NCI-H2196 treated with DMSO at 0.1 percent for 48 hours (cell line): ENCODE data around the gene MYO19.
"Not testable (repeated sequence)": the region's sequence is repeated elsewhere in the genome, so short reads cannot be mapped to it uniquely, and the experiment has no call there.

Source experiments
- DNase-seq: peaks from one replicate; lab custom pipeline; 2025; ENCODE audit not compliant: unreplicated experiment; lab: John Stamatoyannopoulos, UW

The MYO19 gene

GRCh38 chr17:36469733-36470132 is 64.9 kb downstream of the MYO19 start:
- no peak for DNase-seq

DNA sequence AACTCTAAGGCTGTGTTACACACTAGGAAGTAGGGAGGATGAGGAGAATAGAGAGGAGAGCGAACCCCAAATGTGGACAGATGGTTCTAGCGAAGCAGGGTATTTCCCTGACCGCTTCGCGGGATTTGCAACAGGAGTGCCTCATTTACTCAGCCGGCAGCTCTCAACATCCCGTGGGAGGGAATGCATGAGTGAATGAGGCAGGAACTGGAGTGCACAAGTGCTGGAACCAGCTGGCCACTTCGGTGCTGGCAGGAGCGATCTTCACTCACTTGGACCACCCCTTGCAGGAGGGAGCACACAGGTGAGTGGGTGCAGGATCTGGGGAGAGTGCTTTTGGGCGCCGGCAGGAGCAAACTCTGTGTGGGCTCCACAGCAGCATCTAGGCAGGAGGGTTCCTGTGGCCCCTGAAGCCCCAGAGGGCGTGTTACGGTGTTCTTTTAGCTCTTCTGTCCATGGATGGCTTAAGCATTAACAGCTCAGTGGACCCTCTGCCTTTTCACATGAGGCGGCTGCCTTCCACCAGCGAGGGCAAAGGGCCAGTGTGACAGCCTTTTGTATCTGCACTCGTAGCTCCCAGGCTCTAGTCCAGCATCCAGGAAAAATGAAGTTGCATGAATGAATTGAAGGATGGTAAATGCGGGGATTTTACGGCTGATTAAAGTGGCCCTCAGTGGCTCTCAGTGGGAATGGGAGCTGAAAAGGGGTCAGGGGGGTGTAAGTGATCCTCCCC is 65.6 kb downstream of the MYO19 start:
- DNase-seq, result no peak

GRCh38 chr17:36464765-36465088 is 69.9 kb downstream of the MYO19 start:
- DNase-seq, result no peak

DNA sequence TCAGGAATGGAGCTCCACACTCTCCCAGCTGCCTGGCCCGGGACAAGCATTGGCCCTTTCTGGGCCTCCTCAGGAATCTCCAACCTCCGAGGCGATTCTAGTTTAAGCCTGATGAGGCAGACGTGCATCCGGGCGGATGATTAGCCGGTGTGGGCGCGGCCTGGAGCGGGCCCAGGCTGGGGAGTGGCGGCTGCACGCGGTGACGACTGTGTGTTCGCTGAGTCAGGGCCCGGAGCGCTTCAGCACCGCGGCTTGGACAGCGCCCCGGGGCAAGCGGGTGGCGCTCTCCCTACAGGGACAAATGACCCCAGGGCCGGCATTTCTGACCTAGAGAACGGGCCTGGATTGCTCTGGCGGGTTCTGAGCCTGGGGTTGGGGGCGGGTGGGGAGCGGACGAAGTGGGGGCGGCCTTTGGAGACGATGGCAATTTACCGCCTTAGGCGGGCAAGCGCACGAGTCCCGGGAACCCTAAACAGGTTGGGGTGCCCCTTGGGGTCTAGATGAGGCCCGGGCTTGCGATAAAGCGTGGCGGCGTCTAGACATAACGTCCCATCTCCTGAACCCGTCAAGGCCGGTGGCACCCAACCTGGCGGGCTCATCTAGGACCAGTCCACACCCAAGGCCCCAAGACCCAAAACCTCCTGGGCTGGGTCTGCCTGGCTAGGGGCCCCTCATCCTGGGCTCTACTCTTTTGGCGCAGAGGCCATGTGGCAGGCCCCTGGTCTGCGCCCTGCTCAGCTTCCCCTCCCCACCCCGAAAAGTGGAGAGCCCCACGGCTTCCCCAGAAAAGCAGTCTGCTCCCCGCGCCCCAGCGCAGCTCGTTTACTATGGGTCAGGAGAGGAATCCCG is 70.5 kb downstream of the MYO19 start:
- DNase-seq, result no peak

GRCh38 chr17:36461330-36462110 is 73.1 kb downstream of the MYO19 start:
- DNase-seq, result no peak

DNA sequence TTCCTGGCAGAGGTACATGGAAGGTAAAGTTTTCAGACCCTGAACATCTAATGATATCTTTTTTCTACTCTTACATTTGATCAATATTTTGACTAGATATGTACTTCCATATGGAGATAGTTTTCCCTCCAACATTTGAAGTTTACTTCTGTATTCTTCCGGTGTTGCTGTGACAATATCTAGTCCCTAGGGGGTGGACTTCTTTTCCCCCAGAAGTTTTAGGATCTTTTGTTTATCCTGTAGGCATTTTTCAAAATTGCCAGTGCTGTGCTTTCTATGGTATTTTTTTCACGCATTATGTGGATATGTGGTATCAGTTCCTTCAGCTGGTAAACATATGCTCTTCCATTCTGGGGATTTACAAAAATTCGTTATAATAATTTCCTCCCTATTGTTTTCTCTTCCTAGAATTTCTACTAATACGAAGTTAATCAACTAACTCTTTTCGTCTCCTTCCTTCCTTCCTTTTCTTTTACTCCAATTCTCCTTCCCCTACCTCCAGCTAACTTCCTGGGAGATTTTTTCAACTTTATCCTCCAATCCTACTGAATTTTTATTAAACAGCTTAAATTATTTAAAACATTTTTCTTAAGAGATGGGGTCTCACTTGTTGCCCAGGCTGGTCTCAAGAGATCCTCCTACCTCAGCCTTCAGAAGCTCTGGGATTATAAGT is 74.3 kb downstream of the MYO19 start:
- no peak for DNase-seq

GRCh38 chr17:36459601-36460000 is 75.1 kb downstream of the MYO19 start:
- no peak for DNase-seq

DNA sequence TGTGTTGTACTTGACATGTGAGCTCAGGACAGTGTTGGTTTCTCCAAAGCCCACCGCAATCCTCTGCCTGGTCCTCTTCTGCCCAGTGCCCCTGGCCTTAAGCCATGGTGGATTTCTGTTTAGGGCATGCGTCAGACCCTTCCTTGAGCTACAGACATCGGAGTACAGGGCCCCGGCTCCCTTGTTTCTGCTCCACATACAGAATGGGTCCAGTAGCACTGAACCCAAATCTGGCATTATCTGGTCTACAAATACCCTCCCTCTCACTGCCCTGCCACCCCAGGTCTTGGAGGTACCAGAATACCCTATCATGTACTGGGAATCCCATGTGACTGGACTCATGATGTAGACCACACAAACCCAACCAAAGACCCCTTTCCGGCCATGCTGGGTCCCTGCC is 75.6 kb downstream of the MYO19 start:
- DNase-seq, result no peak

DNA sequence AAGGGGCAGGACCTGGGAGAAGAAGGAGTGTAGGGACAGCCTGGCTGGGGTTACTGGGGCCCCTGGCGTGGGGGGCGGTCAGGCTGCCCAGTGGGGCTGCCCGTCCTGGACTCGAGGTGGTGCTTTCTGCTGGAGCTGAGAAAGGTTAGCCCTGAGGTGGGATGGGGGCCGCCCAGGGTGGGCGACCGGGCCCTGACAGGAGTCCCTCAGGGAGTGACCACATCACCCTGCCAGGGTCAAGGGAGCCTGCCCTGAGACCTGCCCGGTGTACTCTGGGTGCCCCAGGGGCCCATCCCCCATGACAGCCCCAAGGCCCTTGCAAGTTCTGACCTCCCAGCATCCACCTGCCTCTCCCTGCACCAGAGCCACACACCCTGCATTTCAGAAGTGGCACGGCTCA is 77.0 kb downstream of the MYO19 start:
- not testable (repeated sequence) for DNase-seq

- DNase-seq, result not testable (repeated sequence)
These were observed 81.8 kb downstream of the MYO19 start for GRCh38 chr17:36452888-36453287.

- not testable (repeated sequence) for DNase-seq
These were observed 84.7 kb downstream of the MYO19 start for GRCh38 chr17:36449997-36450396.
